ENCODE measurements around the gene MAP3K7CL.
A peak's percentile ranks its signal among the peaks of the same experiment; 100 is the strongest.

Gene MAP3K7CL, protein sequence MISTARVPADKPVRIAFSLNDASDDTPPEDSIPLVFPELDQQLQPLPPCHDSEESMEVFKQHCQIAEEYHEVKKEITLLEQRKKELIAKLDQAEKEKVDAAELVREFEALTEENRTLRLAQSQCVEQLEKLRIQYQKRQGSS

DNA sequence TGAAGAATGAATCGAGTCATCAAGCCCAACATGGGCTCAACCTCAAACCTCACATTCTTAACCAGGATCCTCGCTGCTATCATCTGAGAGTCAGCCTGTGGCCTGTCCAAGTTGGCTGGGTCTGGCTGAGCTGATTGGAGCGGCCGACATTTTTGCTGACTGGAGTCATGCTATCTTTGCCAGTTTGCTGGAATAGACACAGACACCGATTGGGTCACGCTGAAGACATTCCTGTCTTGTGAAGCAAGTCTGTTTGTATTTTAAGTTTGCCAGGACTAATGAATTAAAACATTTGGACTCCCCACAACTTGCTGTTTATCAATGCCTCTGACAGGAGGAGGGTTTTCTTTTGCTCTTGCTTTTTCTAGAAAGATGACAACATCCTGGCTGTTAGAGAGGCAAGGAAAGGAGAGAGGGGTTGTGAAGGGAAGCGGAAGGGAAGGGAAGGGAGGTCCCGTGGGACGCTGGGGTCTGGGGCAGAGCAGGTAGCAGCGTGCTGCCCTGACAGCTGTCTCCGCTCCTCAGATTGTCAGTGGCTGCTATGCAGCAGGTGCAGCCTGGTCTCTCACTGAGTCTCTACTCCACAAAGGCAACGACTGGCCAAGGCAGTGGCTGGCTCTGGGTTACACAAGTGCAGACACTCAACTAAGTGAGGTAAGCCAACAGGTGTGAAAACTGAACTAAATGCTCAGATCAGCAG lies at the start of gene MAP3K7CL:
Gene MAP3K7CL (plus strand): TSS at position 375 of the 700 bp plus-strand sequence. CDS start 2,701 bp downstream, outside the sequence.
- peak; percentile 100 for DNase-seq

DNA sequence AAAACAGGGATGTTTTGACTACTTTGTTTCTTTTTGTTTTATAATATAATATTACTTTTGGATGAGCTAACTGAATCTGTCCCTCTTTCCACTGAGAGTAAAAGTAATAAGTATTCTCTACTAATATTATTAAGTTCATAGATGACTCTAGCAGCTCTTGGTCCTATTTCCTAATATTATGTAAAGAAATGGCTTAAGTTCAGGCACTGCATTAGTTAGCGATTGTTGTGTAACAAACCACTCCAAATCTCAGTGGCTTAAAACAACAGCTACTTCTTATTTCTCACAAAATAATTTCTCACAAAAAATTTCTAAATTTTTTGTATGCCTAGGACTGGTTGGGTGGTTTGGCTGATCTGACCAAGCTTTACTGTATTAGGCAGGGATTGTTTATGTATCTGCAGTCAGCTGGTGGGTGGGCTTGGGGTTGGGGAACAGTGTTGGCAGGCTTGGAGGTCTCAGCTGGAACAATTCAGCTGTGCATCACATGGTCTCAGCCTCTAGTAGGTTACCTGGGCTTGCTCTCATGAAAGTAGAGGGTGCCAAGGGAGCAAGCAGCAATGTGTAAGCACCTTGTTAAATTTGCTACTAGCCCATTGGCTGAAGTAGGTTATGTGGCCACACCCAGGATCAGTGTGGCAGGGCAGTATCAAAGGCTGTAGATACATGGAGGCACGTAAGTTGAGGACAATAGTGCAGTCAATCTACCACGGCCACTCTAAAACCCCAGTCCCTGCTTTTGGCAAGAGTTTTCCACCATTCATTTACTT lies 48.2 kb upstream of the MAP3K7CL start:
- DNase-seq, result no peak

DNA sequence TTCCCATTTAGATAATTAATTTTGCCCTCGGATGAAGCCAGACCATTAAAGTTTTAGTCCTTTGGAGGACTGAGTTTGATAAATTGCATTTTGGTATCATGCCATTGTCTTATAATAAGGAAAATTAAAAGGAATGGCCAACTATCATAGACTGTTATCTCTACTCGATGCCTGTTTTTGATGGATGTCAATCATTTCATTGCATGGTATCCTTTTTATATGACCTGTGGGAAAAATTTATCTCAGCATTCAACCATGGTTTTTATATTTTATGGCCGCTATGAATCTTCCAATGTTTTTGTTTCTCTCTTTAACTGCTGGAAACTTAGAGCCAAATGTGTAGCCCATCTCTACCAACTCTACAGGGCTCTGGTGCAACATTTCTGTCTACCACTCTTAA lies 47.1 kb upstream of the MAP3K7CL start:
- no peak for DNase-seq

DNA sequence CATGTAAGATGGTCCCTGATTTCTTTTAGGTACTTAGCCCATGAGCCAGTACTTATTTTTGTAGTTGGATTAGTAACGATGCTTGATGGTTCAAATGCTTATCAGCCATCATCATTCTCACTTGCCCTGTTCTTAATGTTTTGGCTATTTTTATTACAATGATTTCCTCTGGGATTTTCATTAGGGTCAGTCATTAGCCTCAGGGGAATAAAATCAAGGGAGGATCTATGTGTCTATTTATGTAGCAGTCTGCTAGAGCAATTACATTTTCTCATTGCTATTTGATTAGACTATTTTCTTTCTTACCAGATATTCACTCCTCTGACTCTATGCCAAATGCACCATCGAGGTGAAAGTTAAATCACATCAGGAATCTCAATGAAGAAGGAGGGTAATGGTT lies 46.1 kb upstream of the MAP3K7CL start:
- no peak for DNase-seq

DNA sequence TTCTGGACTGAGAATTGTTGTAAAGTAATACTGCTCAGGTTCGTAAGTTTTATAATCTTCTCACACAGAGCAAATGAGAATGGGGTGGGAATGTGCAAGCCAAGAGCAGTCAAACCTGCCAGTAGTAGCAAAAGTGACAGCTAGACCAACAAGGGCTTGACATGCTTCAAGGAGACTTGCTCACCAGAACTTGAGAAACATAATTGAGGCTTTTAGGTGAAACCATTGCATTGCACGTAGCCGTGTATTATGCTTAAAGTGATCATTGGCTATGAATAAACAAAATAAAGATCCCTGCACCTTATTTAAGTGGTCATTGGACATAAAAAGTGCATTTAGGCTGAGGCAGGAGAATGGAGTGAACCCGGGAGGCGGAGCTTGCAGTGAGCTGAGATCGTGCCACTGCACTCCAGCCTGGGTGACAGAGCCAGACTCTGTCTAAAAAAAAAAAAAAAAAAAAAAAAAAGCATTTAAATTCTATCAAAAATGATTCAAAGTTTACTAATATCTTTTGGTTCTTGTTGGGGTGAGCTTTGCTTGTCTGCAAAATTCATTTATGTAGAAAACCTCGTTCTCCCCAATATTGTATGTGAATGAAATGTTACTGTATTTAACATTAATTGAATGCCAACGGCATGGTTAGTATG lies 45.2 kb upstream of the MAP3K7CL start:
- no peak for DNase-seq

DNA sequence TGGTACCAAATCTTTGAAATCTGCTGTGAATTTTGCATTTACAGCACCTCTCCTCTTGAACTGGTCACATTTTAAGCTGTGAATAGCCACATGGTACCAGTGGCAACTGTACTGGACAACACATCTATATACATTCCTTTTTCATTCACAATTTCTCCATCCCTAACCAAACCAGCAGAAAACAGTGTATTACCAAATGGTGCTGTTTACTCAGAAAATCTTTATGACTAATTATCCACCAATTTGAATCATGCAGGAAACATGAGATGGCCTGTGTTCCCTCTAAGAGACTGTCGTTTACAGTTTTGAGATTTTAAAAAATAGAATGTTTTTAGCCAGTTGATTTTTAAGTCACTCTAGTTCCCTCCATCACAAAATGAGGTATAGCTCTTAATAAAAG lies 39.4 kb upstream of the MAP3K7CL start:
- DNase-seq, result peak; percentile 71

DNA sequence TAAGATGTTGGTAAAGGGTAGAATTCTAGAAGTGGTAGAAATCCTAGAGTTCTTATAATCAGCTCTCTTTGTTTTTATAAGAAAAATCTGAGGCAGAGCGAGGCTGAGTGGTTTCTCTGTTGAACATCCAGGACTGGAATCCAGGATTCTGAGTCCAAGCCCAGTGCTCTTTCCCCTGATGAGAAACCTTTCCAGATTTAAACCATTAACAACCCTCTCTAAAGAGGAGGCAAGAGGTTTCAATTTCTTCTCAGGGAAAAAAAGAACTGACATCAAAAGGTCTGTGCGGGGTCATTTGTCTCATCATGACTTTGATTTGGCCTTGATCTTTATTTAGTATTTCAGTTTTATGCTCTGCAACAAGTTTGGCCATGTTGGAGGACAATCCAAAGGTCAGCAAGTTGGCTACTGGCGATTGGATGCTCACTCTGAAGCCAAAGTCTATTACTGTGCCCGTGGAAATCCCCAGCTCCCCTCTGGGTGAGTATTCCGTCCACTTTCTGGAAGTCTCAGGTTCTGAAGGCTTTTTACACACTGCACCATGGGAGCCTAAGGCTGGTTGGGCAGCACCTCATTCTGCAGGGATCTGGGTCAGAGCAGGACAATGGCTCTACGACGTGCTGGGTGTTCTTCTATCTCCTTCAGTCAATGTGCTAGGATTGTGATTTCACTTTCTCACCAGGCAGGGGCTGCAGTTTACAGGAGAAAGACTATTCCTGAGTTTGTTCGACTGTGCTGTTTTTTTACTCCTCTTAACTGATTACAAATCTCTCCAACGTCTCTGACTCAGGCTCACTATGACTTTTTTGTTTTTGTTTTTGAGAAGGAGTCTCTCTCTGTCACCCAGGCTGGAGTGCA lies 38.1 kb upstream of the MAP3K7CL start:
- DNase-seq, result no peak

DNA sequence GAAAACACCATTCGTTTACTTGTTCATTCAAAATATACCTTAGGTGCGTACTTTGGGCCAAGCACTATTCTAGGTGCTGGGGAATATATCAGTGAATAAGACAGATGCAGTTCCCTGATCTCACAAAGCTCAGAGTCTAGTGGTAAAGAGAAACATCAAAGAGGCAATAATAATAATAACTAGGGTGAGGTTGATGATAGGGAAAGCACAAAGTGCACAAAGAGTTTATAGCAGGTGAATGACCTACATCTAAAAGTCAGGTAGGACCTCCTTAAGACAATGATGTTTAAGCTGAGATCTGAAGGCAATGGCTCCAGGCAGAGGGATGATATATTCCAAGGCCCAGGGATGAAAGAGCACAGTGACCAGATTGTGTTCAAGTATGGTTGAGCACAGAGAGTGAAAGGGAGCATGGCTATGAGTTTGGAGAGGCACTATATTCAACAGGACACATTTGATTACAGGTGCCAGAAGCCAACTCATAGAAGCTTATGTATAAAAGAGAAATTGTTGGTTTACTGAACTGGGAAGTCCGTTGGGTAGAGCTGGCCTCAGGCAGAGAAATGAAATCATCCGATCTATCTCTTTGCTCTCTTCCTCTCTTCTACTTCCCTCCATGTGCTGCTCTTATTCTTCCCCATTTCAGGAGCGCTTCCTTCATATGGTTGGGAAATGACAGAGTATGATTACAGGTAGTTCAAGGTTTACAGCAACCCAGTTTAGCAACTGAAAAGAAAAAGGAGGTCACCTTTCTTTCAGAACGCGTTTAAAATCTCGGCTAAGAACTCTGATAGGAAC lies 34.0 kb upstream of the MAP3K7CL start:
- no peak for DNase-seq

DNA sequence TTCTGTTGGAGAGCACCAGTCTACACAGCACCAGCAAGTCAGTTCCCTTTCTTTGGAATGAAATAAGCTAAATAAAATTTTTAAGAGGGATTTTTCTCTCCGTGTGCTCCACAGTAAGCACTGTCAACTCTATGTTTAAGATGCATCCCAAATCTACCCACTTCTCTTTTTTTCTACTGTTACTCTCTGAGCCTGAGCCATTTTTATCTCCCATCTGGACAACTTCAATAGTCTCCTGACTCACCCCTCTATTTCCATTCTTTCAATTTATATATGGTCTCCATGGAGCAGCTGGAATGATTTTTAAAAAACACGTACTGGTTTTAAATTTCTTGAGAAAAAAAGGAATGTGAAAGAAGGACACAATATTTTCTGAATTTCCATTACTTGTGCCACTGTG lies 32.3 kb upstream of the MAP3K7CL start:
- peak; percentile 24 for DNase-seq

DNA sequence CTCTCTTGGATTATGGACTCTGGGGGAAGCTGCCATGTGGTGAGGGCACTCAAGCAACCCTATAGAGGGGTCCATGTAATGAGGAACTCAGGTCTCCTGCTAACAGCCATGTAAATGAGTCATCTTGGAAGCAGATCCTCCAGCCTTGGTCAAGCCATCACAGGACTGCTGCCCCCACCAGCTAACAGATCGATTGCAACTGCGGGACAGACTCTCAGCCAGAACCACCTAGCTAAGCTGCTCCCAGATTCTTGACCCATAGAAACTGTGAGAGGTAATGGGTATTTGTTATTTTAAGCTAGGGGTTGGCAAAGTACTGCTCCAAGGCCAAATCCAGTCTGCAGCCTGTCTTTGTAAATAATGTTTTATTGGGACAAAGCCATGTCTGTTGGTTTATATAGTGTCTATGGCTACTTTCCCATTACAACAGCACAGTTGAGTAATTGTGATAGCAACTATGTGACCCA lies 27.6 kb upstream of the MAP3K7CL start:
- DNase-seq, result no peak

DNA sequence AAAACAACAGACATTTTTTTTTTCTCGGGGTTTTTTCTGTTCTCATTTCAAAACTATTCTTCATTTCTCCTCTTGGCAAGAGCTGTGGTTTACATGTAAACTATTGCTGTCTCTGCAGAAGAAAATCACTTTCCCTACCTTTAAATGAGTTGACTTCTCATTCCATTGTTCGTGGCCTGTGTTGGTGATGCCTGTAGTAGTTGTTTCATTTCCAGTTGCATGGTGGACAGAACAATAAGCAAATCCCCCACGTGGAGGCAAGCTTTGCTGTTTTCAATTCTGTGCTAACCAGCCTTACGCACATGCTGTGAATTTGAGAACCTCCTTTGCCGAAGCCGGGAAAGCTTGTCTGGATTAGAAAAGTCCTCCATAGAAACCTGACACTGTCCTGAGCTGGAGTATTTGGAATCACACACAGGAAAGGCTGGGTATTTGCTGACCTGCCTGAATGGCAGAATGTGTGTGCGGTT lies 26.2 kb upstream of the MAP3K7CL start:
- peak; percentile 47 for DNase-seq

DNA sequence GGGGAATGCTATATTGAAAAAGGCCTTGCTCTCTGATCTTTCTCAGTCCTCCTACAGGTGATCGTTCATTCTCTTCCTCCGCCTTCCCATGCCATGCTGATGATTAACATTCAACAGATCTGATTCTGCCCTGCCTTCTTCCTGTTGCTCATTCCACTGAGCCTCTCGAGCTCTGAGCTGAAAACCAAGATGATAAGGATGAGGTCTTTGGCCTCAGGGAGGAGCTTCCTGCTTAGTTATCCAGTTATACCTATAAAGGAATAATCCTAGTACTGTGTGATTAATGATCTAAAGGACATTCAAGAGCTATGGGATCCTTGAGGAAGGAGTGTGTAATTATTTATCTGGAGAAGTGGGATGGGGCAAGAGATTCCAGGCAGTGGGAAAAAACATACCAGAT lies 25.2 kb upstream of the MAP3K7CL start:
- DNase-seq, result peak; percentile 42

DNA sequence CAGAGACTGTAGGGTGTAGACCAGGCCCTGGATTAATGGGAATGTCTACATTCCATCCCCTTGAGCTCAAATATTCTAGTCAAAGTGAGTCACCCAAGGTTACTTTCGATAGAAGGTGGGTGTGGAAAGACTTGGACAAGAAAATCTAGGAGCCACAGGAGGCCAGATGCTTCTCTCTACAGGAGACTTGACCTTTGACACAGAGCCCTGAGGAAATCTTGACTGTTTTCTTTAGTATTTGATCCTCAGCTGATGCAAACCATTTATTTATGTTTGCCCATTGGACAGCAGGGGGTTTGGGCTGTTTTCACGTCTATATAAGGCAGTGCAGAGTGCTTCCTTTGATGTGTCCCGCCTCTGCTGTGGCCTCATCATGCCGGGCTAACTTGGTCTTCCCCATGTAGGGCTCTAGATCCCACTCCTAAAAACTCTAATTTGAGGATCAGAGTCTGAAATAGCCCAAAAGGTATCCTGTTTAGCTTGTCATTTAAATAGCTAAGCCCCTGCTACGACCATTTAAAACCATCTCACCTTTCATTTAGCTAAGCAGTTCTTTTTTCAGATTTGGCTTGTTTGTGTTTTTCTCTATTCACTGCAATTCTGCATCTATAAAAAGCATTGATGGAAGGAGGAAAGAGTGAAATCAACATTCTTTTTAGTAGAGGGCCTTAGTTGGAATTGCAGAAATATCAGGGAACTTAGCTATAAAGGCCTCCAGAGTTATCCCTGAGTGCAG lies 15.5 kb upstream of the MAP3K7CL start:
- peak; percentile 89 for DNase-seq

DNA sequence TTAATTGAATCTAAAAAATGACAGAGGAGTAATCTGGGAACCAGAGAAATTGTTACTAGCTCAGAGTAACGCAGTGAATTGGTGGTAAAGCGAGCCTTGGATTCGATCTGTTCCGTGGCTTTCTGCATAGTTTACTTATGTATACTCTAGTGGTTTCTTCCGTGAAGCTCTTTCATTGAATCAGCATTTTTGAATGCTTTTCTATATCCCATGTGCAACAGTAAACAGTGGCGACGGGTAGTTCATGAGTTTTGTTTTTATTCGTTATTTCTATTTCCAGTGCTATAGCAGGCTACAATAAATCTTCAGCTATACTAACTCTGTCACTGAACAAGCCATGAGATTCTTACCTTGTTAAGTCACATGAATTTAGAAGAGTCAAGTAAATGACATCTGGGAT lies 14.5 kb upstream of the MAP3K7CL start:
- DNase-seq, result no peak

DNA sequence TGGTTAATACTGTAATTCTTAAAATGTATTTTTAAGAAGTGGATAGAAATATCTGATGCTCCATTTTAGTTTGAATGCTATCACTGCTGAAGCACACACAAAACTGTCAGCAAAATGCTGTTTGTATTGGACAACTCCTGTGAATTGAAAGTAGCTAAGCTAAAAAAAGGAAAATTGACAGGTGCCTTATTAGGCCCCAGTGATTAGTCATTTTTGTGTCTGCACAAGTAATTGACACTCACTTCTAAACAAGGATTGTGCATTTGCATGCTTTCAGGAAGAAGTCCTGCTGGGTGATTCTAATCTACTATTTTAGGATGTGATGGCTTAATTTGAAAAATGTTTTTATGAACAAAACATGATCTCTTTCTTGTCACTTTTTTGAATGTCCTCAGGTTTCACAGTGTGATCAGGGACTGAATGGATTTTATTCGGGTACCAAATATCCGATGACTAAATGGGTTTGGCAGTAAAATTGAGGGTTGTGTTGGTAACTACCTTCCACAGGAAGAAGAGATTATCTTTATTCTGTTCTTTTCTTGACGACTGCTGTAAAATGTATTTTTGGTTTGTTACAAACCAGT lies 13.0 kb upstream of the MAP3K7CL start:
- no peak for DNase-seq

DNA sequence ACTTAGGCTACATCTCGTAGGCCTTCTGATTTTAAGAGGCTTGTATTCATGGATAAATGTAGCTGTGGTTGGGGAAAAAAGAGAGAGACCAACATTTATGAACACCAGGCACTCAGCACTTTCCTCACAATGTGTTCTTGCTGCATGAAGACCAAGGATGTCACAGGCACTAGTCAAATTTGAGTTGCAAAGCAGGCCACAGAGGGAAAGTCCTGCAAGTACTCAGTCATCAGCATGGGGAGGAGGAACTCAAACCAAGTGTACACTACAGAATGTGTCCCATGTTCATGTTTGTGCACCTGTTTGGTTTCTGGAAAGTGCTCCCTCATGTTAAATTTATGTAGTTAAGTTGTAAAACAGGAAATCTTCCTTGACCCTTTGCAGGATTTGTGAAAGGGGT lies 8.7 kb upstream of the MAP3K7CL start:
- DNase-seq, result no peak

DNA sequence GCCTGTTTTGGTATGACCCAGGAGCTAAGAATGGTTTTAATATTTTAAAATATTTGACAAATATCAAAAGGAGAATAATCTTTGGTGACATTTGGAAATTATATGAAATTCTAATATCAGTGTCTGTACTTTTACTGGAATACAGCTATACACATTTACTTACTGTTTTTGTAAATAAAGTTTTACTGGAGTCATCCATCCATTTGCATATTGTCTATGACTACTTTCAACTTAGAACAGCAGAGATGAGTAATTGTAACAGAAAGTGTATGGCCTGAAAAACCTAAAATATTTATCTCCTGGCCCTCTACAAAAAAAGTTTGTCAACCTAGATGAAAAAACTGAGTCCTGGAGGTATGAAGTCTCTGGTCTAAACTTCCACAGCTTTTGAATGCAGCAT lies 5.8 kb upstream of the MAP3K7CL start:
- DNase-seq, result no peak

DNA sequence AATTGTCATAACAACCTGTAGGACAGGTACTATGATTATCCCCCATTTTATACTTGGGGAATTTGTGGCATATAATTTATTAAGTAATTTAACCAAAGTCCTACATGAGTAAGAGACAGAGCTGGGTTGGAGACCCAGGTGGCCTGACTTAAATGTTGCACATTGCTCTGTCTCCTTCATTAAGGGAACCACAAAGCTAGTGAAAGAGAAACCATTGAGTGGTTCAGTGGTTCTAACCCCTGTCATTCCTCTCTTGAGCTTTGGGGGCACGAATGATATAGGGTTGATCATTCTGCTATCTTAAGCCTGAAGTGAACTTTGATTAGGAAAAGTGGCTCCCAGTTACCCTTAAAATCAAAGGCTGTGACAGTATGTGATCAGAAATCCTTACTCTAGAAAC lies 5.3 kb upstream of the MAP3K7CL start:
- no peak for DNase-seq

DNA sequence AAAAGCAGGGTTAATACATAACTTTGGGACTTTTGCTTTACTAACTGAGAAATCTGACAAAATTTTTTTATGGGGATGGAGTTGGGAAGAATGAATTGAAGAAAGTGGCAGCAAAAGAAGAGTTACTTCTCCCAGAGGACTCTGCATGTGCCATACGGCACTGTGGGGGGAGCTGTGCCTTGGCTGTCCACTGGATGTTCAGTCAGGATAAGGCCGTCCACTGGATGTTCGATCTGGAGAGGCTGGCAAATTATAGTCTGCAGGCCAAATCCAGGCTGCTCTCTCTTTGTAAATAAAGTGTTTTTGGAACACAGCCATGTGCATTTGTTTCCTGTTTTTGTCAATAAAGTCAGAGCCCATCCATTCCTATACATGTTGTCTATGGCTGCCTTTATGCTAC lies 4.5 kb upstream of the MAP3K7CL start:
- no peak for DNase-seq

DNA sequence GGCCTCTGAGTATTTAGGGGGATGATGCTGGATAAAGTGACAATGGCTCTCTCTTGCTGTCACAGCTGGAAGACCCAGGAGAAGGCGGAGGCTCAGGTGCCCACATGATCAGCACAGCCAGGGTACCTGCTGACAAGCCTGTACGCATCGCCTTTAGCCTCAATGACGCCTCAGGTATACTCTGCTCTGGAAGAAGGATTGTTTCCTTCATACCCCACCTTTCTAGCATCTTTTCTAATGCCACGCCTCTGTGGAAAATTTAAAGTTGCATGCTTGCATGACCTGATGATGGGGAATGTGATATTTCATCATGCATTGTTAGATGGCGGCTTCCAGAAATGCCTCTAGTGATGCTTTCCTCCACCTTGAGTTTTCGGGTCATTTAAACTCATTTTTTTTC lies 2.8 kb downstream of the MAP3K7CL start:
- DNase-seq, result no peak
